ENCODE data around the gene PARVB. TPM values are rescaled to one million over a fixed set of nuclear protein-coding genes. Genes with fewer than 3 reads are reported as not detected.
A peak's percentile ranks its signal among the peaks of the same experiment; 100 is the strongest.

The PARVB gene
- total and polyA plus RNA-seq, 2 of the 8 experiments (the other 6 are each of a cell fraction or from before 2014, with no cell fraction given): 14.5 to 18.6 TPM

GRCh38 chr22:44168206-44168605, 144.1 kb downstream of the PARVB start:
- Histone ChIP-seq H3K56ac (replicated peaks; ENCODE audit: insufficient read length, low read depth, low read length) (no peak overlapping the region), H3K14ac (ENCODE audit: insufficient read length) (no peak overlapping the region), H3K18ac (ENCODE audit: extremely low read depth, low read length) (no peak overlapping the region), H3K27me3 (replicated peaks in 1 of 4; ENCODE audit: control insufficient read depth in 3 of 4, extremely low read depth in 1 of 4, insufficient read depth in 3 of 4, low read length in 3 of 4) (no peaks in the 10 kb centered on the region; a peak in 1 of 7 replicates), H4K5ac (ENCODE audit: insufficient read length, low read depth, low read length) (no peak overlapping the region), H2BK20ac (ENCODE audit: low read length) (no peak overlapping the region), H3K23me2 (ENCODE audit: low read depth, low read length) (no peaks in the 10 kb centered on the region), H3K4ac (replicated peaks; ENCODE audit: insufficient read length, low read depth, low read length) (no peak overlapping the region), H3K4me1 (replicated peaks in 1 of 4; ENCODE audit: control insufficient read depth in 3 of 4, insufficient read depth in 4 of 4, low read length in 3 of 4) (peaks cover 6 to 21% (median 13%) of the 10 kb centered on the region in 4 experiments; a peak in 6 of 7 replicates), H2BK12ac (ENCODE audit: low read depth, low read length) (peak overlapping the region; percentile 60; the same call in 1 of the 2 replicates), H3K79me1 (ENCODE audit: low read depth, low read length) (no peaks in the 10 kb centered on the region), H4K20me1 (replicated peaks in 1 of 2; ENCODE audit: control insufficient read depth in 1 of 2, insufficient read depth in 2 of 2, low read length in 2 of 2) (no peaks in the 10 kb centered on the region), H3K23ac (ENCODE audit: insufficient read length) (no peak overlapping the region), H4K91ac (replicated peaks; ENCODE audit: insufficient read length, low read length) (no peak overlapping the region), H3K9ac (replicated peaks in 1 of 4; ENCODE audit: extremely low read depth in 1 of 4, low read depth in 3 of 4, low read length in 3 of 4) (no peak overlapping the region), H2BK5ac (ENCODE audit: low read depth, low read length) (no peak overlapping the region; the same call in 1 of the 2 replicates), H2BK120ac (replicated peaks; ENCODE audit: low read depth, low read length) (no peak overlapping the region), H2BK15ac (ENCODE audit: low read length) (0 out of 2 replicates have a peak overlapping the region, but pooled peaks have one; percentile 49), H3K9me3 (ENCODE audit: insufficient read depth in 2 of 2, low read depth in 1 of 2, low read length in 1 of 2) (no peaks in the 10 kb centered on the region), H2AK5ac (ENCODE audit: low read depth, low read length) (no peak overlapping the region), H4K8ac (ENCODE audit: extremely low read depth, insufficient read depth, low read length) (no peak overlapping the region), H3K4me3 (ENCODE audit: extremely low read depth in 1 of 4, insufficient read depth in 2 of 4, low read depth in 3 of 4, low read length in 4 of 4) (no peak overlapping the region), H3K36me3 (ENCODE audit: control insufficient read depth in 2 of 4, insufficient read depth in 4 of 4, low read length in 3 of 4) (no peaks in the 10 kb centered on the region), H3K4me2 (ENCODE audit: insufficient read depth in 1 of 2, low read depth in 2 of 2, low read length in 2 of 2) (no peak overlapping the region), H2AFZ (ENCODE audit: low read length) (no peak overlapping the region), H3K79me2 (ENCODE audit: control insufficient read depth in 1 of 2, insufficient read depth in 2 of 2, low read length in 2 of 2) (no peaks in the 10 kb centered on the region), H3K27ac (ENCODE audit: low read depth, low read length) (no peak overlapping the region)
- DNase-seq (ENCODE audit: low read depth in 1 of 2, low spot score in 2 of 2) (no peak), FAIRE-seq (no peak)
- CTCF ChIA-PET (ENCODE audit: partially characterized antibody): interaction anchor here (0.6 to 2.9 kb wide), 6 partner anchors 9 to 298 kb away, joined by 3 to 7 read pairs (median 5); partner anchors contain the start of gene PARVG
- WGBS, 2 experiments (ENCODE audit: extremely low coverage in 1 of 2, insufficient coverage in 1 of 2, insufficient read length in 1 of 2, insufficient replicate concordance in 2 of 2, low coverage in 1 of 2, low lambda C conversion rate in 2 of 2, missing lambda C conversion rate in 1 of 2): 93% methylated on average over 13 of the region's 13 CpGs; no CpG with 5 or more reads in 1 of the 2 experiments
- POLR2A ChIA-PET (ENCODE audit: partially characterized antibody): interaction anchor here (2.1 kb wide), 1 partner anchor 12 kb away, joined by 7 read pairs; the partner anchor contains the start of gene PARVG
- TF ChIP-seq JUN (IDR thresholded peaks at IDR 0.05; ENCODE audit: low read depth, low read length) (no peak), SP4 (IDR thresholded peaks at IDR 0.05; ENCODE audit: low read length) (no peak), TAF7 (optimal IDR thresholded peaks at IDR 0.05; ENCODE audit: borderline replicate concordance, low read depth, low read length) (no peak), CEBPB (IDR thresholded peaks at IDR 0.05; ENCODE audit: low read depth, low read length) (no peak), KDM4A (IDR thresholded peaks at IDR 0.05; ENCODE audit: low read depth, low read length, severe bottlenecking) (no peak), FOSL1 (IDR thresholded peaks at IDR 0.05; ENCODE audit: insufficient read depth, low read depth, low read length) (no peak), BACH1 (IDR thresholded peaks at IDR 0.05; ENCODE audit: low read length) (no peak), JUND (IDR thresholded peaks at IDR 0.05; ENCODE audit: low read length) (no peak), MAFK (IDR thresholded peaks at IDR 0.05; ENCODE audit: low read depth, low read length) (no peak), HDAC6 (IDR thresholded peaks at IDR 0.05; ENCODE audit: low read depth, low read length) (no peak), YY1 (IDR thresholded peaks at IDR 0.05; ENCODE audit: low read depth, low read length) (no peak), EZH2 (IDR thresholded peaks at IDR 0.05; ENCODE audit: low read depth, low read length, severe bottlenecking) (no peak)
- TF ChIP-seq, protein P1, sequence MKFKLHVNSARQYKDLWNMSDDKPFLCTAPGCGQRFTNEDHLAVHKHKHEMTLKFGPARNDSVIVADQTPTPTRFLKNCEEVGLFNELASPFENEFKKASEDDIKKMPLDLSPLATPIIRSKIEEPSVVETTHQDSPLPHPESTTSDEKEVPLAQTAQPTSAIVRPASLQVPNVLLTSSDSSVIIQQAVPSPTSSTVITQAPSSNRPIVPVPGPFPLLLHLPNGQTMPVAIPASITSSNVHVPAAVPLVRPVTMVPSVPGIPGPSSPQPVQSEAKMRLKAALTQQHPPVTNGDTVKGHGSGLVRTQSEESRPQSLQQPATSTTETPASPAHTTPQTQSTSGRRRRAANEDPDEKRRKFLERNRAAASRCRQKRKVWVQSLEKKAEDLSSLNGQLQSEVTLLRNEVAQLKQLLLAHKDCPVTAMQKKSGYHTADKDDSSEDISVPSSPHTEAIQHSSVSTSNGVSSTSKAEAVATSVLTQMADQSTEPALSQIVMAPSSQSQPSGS (IDR thresholded peaks at IDR 0.05; ENCODE audit: low read length): no peak
